H1 (cell line): Measurements from ENCODE around the gene RNF157. TPM values are rescaled to one million over a fixed set of nuclear protein-coding genes. Genes with fewer than 3 reads are reported as not detected.

Experiments
- CTCF ChIP-seq, 3 experiments: IDR thresholded peaks; 1 replicate in 2 of 3; 2 replicates in 1 of 3; pipeline versions ENCODE4 v1.5.1 to v1.6.1; 2011; ENCODE audit warnings: low read length in 3 of 3, mild to moderate bottlenecking in 3 of 3, inconsistent platforms in 2 of 3, low read depth in 1 of 3, moderate library complexity in 1 of 3; ENCODE audit not compliant: insufficient read depth in 1 of 3; ENCODE audit errors: control extremely low read depth in 1 of 3
- RBBP5 ChIP-seq: IDR thresholded peaks from 2 replicates; pipeline ENCODE4 v1.7.1; 2012; ENCODE audit warnings: low read depth, mild to moderate bottlenecking, inconsistent platforms, low read length, moderate library complexity, borderline replicate concordance
- TAF7 ChIP-seq: optimal IDR thresholded peaks from 2 replicates; pipeline ENCODE3; 2011; ENCODE audit warnings: low read depth, mild to moderate bottlenecking, inconsistent platforms, low read length, moderate library complexity, borderline replicate concordance
- TBP ChIP-seq: IDR thresholded peaks from 2 replicates; pipeline ENCODE4 v1.6.1; 2011; ENCODE audit warnings: low read depth, low read length, improper control_type of control experiment
- polyA plus RNA-seq, 7 experiments: library from polyadenylated mRNA; depleted of rRNA in 3 of 7; stranded (reverse) in 5 of 7; unstranded in 2 of 7; fragments of >200 nt in 5 of 7; fragments of 200-250 nt in 2 of 7; gene quantifications; 1 replicate in 5 of 7; 2 replicates in 1 of 7; 4 replicates in 1 of 7; pipeline versions ENCODE4 v1.2.1 to v1.2.3, GENCODE V29; 2011 to 2013; ENCODE audit warnings: missing spikeins in 2 of 7, mixed read lengths in 2 of 7
- total RNA-seq: library from RNA; stranded (reverse); fragmentation: NEBNext Ultra II Directional; extraction: Animal tissue kit (Norgen Biotek cat#: 25700); gene quantifications from 2 replicates; pipeline ENCODE4 v1.2.1, GENCODE V29; 2021

RNF157 gene
- total and polyA plus RNA-seq, 2 of the 8 experiments (the other 6 are each of a cell fraction or from before 2014, with no cell fraction given): 13.4 to 16.7 TPM

GRCh38 chr17:76154936-76155845 lies 85.1 kb downstream of the RNF157 start (continued):
- no peak for TF ChIP-seq TAF7
- no peak for TF ChIP-seq CTCF (IDR thresholded peaks at IDR 0.05; ENCODE audit: control extremely low read depth in 1 of 3, insufficient read depth in 1 of 3, low read depth in 1 of 3, low read length in 3 of 3)
- no peak for TF ChIP-seq TBP
- no peak for TF ChIP-seq RBBP5
